Activated naive CD8-positive, alpha-beta T cell treated with anti-CD3 and anti-CD28 coated beads, Interleukin-2, amount 50 U/mL, for 24 hours (primary cell): ENCODE results near the gene KCNN1.
A peak's percentile ranks its signal among the peaks of the same experiment; 100 is the strongest.
"Not testable (repeated sequence)": the region's sequence is repeated elsewhere in the genome, so short reads cannot be mapped to it uniquely, and the experiment has no call there.

Experiments
- ATAC-seq: fragments of 150-1000 bp; cut with Tn5 transposase; one replicate; pipeline ENCODE4 v1.10.0; 2021
- DNase-seq: peaks from one replicate; pipeline ENCODE4 v3.0.0; 2021
- H3K27ac Mint-ChIP-seq: one replicate; pipeline ENCODE4 v1.8.0; 2021; ENCODE audit warnings: mild to moderate bottlenecking, mixed read lengths
- H3K27me3 Mint-ChIP-seq: one replicate; pipeline ENCODE4 v1.8.0; 2021; ENCODE audit warnings: mixed read lengths
- H3K36me3 Mint-ChIP-seq: one replicate; pipeline ENCODE4 v1.8.0; 2021; ENCODE audit warnings: low read depth, mixed read lengths
- H3K4me1 Mint-ChIP-seq: one replicate; pipeline ENCODE4 v1.8.0; 2021; ENCODE audit warnings: mixed read lengths
- H3K4me3 Mint-ChIP-seq: one replicate; pipeline ENCODE4 v1.8.0; 2021; ENCODE audit warnings: mild to moderate bottlenecking, moderate library complexity, mixed read lengths
- H3K9me3 Mint-ChIP-seq: one replicate; pipeline ENCODE4 v1.8.0; 2021; ENCODE audit warnings: mixed read lengths

The KCNN1 gene

DNA sequence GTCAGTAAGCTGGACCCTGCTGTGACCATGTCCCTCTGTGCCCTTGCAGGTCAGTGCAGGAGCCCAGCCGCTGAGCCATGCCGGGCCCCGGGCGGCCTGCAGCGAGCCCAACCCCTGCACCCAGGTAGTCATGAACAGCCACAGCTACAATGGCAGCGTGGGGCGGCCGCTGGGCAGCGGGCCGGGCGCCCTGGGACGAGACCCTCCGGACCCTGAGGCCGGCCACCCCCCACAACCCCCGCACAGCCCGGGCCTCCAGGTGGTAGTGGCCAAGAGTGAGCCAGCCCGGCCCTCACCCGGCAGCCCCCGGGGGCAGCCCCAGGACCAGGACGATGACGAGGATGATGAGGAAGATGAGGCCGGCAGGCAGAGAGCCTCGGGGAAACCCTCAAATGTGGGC lies 6.9 kb downstream of the KCNN1 start:
- H3K27me3 Mint-ChIP-seq = peaks cover 5% of the 10 kb centered on the region
- no peaks in the 10 kb centered on the region for H3K4me1 Mint-ChIP-seq
- DNase-seq = no peak
- H3K27ac Mint-ChIP-seq = no peak overlapping the region
- H3K9me3 Mint-ChIP-seq = no peaks in the 10 kb centered on the region
- H3K4me3 Mint-ChIP-seq = no peak overlapping the region
- ATAC-seq = no peak
- H3K36me3 Mint-ChIP-seq = no peaks in the 10 kb centered on the region

DNA sequence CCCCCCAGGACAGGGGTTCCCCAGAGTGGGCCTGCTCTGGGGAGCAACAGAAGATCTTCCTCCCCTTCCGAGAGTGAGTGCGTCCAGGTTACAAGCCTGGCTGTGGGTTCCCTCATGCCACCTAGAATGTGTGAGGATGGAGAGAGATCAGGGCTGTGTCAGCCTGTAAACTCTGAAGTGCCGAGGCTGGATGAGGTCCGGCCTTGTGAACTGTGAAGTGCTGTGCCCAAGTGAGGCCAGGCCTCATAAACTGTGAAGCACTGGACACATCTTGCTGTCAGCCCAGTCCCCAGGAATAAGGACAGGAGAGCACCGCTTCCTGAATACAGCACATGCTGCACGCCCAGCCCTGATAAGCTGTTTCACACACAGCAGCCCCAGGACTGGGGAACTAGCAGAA lies 7.6 kb downstream of the KCNN1 start:
- no peak overlapping the region for H3K27ac Mint-ChIP-seq
- peaks cover 7% of the 10 kb centered on the region for H3K27me3 Mint-ChIP-seq
- H3K9me3 Mint-ChIP-seq = no peaks in the 10 kb centered on the region
- no peaks in the 10 kb centered on the region for H3K36me3 Mint-ChIP-seq
- no peak for DNase-seq
- H3K4me1 Mint-ChIP-seq = peaks cover 1% of the 10 kb centered on the region
- H3K4me3 Mint-ChIP-seq = no peak overlapping the region
- no peak for ATAC-seq

DNA sequence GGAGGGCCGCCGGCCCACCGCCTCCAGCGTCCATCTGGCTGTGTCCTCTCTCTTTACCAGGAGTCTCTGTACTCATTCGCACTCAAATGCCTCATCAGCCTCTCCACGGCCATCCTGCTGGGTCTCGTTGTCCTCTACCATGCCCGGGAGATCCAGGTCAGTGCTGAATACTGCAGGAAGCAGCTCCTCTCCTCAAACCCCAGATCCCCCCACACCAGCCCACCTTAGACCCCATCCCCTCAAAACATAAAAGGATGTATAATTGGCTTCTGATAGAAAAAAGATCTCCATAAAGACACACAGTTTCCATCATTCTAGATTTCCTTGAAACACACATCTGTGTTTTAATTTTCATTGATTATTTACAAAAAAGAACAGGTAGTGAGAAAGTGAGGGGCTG lies 8.1 kb downstream of the KCNN1 start:
- Mint-ChIP-seq H3K27me3 (peaks cover 9% of the 10 kb centered on the region), H3K4me3 (no peak overlapping the region)

DNA sequence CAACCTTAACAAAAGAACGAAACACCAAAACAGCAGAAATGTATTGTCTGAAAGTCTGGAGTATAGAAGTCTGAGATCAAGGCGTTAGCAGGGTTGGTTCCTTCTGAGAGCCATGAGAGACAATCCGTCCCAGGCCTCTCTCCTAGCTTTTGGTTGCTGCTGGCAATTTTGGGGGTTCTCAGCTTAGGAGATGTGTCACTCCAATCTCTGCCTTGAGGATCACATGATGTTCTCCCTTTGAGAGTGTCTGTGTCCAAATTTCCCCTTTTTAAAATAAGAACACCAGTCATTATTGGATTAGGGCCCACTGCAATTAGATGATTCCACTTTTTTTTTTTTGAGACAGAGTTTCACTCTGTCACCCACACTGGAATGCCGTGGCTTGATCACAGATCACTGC lies 10.1 kb downstream of the KCNN1 start:
- no peak overlapping the region for H3K27ac Mint-ChIP-seq

More for the DNA sequence above, 8.1 kb downstream of the KCNN1 start:
- DNase-seq = no peak
- H3K9me3 Mint-ChIP-seq = no peaks in the 10 kb centered on the region
- H3K36me3 Mint-ChIP-seq = no peaks in the 10 kb centered on the region
- no peak for ATAC-seq
- H3K4me1 Mint-ChIP-seq = peaks cover 3% of the 10 kb centered on the region
- H3K27ac Mint-ChIP-seq = peak overlapping the region; percentile 23

DNA sequence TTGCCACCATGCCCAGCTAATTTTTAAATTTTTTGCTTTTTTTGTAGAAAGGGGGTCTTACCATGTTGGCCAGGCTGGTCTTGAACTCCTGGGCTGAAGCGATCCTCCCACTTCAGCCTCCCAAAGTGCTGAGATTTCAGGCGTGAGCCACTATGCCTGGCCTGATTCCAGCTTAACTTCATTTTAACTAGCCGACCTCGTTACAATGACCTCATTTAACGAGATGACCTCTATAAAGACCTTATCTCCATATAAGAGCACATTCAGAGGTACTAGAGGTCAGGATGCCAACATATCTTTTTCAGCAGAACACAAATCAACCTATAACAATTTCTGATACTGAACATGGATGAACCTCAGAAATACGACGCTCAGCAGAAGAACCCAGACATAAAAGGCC lies 10.6 kb downstream of the KCNN1 start:
- Mint-ChIP-seq H3K4me1 (peaks cover 3% of the 10 kb centered on the region), H3K27ac (no peak overlapping the region), H3K27me3 (peaks cover 17% of the 10 kb centered on the region), H3K9me3 (no peaks in the 10 kb centered on the region), H3K36me3 (no peaks in the 10 kb centered on the region), H3K4me3 (no peak overlapping the region)
- no peak for ATAC-seq
- no peak for DNase-seq

More for the DNA sequence above, 10.1 kb downstream of the KCNN1 start:
- Mint-ChIP-seq H3K4me3 (no peak overlapping the region), H3K36me3 (no peaks in the 10 kb centered on the region), H3K4me1 (peaks cover 3% of the 10 kb centered on the region), H3K27me3 (peaks cover 17% of the 10 kb centered on the region), H3K9me3 (no peaks in the 10 kb centered on the region)
- DNase-seq (no peak), ATAC-seq (no peak)

DNA sequence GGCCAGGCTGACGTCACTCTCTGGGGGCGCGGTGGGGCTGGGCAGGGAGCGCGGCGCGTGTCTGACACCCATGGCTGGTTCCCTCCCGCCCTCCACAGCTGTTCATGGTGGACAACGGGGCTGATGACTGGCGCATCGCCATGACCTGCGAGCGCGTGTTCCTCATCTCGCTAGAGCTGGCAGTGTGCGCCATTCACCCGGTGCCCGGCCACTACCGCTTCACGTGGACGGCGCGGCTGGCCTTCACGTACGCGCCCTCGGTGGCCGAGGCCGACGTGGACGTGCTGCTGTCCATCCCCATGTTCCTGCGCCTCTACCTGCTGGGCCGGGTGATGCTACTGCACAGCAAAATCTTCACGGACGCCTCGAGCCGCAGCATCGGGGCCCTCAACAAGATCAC lies 14.7 kb downstream of the KCNN1 start:
- DNase-seq (no peak), ATAC-seq (no peak)
- Mint-ChIP-seq H3K27me3 (peaks cover 23% of the 10 kb centered on the region), H3K9me3 (no peaks in the 10 kb centered on the region), H3K36me3 (no peaks in the 10 kb centered on the region), H3K4me1 (peaks cover 3% of the 10 kb centered on the region), H3K4me3 (no peak overlapping the region), H3K27ac (no peak overlapping the region)

DNA sequence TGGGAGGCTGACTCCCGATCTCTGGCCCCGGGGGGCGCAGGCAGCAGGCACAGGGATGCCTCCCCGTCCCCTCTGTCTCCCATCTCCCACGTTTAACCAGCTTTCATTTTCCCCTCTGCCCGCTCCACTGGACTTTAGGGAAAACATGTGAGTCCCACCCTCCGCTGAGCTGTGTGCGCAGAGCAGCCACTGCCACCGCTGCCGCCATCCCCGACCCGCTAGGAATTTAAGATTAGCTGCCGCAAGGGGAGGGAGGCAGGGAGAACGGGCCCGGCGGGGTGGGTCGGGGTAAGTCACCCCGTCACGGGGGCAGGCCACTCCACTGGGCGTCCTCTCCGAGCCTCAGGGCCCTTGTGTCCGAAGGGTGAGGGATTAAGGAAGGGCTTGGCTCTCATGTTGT lies 15.5 kb downstream of the KCNN1 start:
- Mint-ChIP-seq H3K4me3 (no peak overlapping the region), H3K27me3 (peaks cover 23% of the 10 kb centered on the region), H3K27ac (no peak overlapping the region), H3K9me3 (no peaks in the 10 kb centered on the region), H3K4me1 (peaks cover 3% of the 10 kb centered on the region), H3K36me3 (no peaks in the 10 kb centered on the region)
- ATAC-seq = no peak
- no peak for DNase-seq

DNA sequence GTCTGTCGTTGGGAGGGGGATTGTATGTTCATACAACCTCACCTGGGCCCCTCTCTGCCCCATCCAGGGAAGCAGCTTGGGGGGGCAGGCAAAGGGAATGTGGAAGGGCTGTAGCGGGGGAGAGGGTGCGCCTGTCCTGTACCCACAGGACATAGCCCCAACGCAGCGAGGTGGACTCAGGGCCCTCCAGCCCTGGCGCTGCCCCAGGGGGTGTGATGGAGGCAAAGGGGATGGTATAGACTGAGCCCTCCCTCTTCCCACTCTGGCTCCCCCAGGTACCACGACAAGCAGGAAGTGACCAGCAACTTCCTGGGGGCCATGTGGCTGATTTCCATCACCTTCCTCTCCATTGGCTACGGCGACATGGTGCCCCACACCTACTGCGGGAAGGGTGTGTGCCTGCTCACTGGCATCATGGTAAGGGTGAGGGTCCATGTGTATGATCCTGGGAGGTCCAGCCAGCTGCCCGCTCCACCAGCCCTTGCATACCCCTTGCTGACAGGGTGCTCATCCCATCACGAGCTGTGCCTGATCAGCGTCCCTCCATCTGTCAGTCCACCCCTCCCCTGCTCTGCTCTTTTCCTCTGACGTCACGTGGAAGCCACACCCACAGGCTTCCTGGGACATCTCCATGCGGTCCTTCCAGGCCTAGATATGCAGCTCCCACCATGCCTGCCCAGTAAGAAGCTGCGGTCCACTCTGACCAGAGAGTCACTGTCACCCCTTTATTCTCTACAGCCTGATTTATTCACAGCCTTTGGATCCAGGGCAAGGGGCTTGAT lies 18.3 kb downstream of the KCNN1 start:
- no peak overlapping the region for H3K4me3 Mint-ChIP-seq
- no peaks in the 10 kb centered on the region for H3K9me3 Mint-ChIP-seq
- H3K27me3 Mint-ChIP-seq = peaks cover 12% of the 10 kb centered on the region
- H3K27ac Mint-ChIP-seq = no peak overlapping the region
- DNase-seq (no peak), ATAC-seq (peak; percentile 33)
- no peaks in the 10 kb centered on the region for H3K36me3 Mint-ChIP-seq
- H3K4me1 Mint-ChIP-seq = no peaks in the 10 kb centered on the region

DNA sequence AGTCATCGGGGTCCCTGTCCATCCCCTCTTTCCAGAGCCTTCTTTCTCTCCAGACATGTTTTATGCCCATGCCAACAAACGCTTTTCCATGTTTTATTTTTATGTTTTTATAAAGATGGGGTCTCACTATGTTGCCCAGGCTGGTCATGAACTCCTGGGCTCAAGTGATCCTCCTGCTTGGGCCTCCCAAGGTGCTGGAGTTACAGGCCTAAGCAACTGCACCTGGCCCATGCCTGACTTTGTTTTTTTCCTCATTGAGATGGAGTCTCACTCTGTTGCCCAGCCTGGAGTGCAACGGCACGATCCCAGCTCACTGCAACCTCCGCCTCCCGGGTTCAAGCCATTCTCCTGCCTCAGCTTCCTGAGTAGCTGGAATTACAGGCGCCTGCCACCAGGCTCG lies 19.7 kb downstream of the KCNN1 start:
- H3K27me3 Mint-ChIP-seq, H3K9me3 Mint-ChIP-seq, H3K36me3 Mint-ChIP-seq, H3K4me3 Mint-ChIP-seq, H3K4me1 Mint-ChIP-seq, H3K27ac Mint-ChIP-seq, ATAC-seq, DNase-seq: not testable (repeated sequence)

DNA sequence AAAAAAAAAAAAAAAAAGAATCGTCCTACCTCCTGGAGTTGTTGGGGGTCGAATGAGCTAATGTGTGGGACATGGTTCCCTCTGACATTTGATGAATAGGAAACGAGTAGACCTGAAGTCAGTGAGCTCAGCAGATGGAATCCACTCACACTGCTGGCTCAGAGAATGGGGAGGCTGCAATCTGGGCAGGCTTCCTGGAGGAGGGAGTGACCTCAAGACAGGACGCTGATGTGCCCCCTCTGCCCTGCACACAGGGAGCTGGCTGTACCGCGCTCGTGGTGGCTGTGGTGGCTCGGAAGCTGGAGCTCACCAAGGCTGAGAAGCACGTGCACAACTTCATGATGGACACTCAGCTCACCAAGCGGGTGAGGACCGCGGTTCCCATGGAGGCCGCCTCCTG lies 21.3 kb downstream of the KCNN1 start:
- Mint-ChIP-seq H3K9me3 (no peaks in the 10 kb centered on the region), H3K4me1 (no peaks in the 10 kb centered on the region), H3K36me3 (no peaks in the 10 kb centered on the region), H3K27me3 (peaks cover 4% of the 10 kb centered on the region), H3K4me3 (no peak overlapping the region), H3K27ac (no peak overlapping the region)
- ATAC-seq (no peak), DNase-seq (no peak)

DNA sequence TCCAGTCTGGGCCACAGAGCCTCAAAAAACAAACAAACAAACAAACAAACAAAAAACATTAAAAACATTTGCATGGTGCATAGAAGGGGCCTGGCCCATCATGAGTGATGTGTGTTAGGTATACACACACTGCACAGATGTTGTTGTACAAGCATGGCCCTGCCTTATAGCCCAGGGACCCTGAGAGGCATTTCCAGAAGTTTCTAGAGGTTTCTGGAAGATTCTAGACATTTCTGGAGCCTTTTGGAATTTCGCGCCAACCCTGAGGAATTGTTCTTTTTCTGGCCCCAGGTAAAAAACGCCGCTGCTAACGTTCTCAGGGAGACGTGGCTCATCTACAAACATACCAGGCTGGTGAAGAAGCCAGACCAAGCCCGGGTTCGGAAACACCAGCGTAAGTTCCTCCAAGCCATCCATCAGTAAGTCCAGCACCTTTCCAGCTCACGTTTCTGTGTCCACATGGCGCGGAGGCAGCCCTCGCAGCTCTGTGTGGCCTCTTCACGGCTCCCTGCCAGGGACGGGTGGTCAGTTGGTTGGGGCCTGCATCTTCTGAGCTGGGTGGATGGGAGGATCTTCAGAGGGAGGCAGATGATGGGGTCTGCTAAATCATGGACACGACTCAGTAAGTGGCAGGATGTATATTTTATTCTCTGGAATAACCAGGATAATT lies 22.7 kb downstream of the KCNN1 start:
- Mint-ChIP-seq H3K36me3 (no peaks in the 10 kb centered on the region), H3K9me3 (no peaks in the 10 kb centered on the region), H3K4me1 (no peaks in the 10 kb centered on the region), H3K4me3 (no peak overlapping the region), H3K27me3 (peaks cover 4% of the 10 kb centered on the region), H3K27ac (no peak overlapping the region)
- ATAC-seq = no peak
- DNase-seq = no peak

DNA sequence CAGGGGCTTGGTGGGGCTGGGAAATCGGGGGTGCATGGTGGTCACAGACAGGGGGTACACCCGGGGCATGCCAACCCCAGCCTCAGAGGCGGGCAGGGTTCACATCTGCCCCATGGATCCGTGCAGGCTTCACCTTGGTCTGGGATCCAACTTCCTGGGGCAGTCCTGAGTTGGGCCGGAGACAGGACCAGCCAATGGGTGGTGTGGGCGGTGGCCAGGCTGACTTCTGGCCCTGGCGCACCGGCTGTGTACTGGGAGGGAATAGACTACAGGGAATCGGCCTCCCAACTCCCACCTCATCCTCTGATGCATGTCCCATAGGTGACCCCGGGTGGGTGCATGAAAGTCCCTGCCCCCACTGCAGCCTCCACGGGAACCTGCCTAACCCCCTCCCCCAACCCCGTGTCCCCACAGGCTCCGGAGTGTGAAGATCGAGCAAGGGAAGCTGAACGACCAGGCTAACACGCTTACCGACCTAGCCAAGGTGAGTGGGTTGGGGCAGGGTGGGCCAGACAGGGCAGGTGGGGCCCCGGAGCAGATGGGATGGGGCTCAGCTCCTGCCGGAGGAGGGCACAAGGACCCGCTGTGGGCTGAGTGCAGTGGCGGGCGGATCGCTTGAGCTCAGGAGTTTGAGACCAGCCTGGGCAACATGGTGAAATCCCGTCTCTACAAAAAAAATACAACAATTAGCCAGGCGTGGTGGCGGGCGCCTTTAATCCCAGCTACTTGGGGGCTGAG lies 26.3 kb downstream of the KCNN1 start:
- no peak overlapping the region for H3K27ac Mint-ChIP-seq
- H3K9me3 Mint-ChIP-seq = no peaks in the 10 kb centered on the region
- H3K4me1 Mint-ChIP-seq = peaks cover 2% of the 10 kb centered on the region
- H3K27me3 Mint-ChIP-seq = peaks cover 1% of the 10 kb centered on the region
- DNase-seq (no peak), ATAC-seq (no peak)
- H3K36me3 Mint-ChIP-seq = no peaks in the 10 kb centered on the region
- no peak overlapping the region for H3K4me3 Mint-ChIP-seq

DNA sequence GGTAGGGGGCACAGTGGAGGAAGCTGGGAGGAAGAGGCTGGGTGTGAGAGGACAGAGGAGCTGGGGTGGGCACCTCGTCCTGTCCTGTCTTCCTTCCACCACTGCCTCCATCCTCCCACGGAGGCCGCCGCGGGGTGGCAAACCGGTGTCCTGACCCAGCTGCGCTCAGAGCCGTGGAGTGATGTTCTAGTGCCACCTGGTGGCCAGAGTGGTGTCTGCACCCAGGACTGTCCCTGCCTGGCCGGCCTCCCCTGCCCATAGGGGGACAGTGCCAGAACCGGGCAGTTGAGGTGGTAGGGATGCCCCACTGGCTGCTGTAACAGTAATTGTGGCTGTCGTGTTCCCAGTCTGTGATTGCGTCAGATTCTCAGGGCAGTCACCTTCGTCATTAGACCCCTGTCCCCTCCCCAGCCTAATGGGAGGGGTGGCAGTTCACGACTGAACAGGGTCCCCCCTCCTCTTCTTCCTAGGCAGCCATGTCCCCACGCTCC lies 30.0 kb downstream of the KCNN1 start:
- DNase-seq (peak; percentile 92), ATAC-seq (peak; percentile 70)
- Mint-ChIP-seq H3K36me3 (no peaks in the 10 kb centered on the region), H3K9me3 (no peaks in the 10 kb centered on the region), H3K4me1 (peaks cover 14% of the 10 kb centered on the region), H3K4me3 (no peak overlapping the region), H3K27ac (no peak overlapping the region), H3K27me3 (peaks cover 1% of the 10 kb centered on the region)

DNA sequence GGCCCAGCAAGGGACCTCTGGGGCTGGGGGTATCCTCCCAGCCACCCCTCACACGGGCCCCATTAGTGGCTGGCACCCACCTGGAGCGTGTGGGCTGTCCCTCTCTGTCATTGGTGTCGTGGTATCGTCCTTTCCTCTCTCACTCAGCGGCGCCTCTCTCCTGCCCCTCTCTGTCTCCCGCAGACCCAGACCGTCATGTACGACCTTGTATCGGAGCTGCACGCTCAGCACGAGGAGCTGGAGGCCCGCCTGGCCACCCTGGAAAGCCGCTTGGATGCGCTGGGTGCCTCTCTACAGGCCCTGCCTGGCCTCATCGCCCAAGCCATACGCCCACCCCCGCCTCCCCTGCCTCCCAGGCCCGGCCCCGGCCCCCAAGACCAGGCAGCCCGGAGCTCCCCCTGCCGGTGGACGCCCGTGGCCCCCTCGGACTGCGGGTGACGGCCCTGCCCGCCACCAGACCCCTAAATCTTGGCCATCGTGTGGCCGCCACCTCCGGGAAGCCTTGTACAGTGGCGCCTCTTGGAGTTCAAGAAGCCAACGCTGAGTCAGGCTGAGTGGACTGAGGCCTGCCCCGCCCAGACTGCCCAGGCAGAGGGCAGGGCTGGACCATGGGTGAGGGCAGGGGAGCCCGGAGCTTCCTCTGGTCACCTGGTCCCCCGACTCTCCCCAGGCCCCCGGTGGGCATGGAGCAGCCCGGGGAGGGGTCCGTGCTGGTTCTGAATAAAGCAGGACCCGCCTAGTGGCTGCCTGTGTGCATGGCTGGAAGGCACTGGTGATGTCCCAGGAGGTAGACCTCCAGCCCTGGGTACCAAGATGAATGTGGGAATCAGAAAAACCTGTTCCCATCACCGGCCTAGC lies 31.3 kb downstream of the KCNN1 start:
- DNase-seq = no peak
- H3K27ac Mint-ChIP-seq = no peak overlapping the region
- no peak for ATAC-seq
- peaks cover 8% of the 10 kb centered on the region for H3K36me3 Mint-ChIP-seq
- peaks cover 21% of the 10 kb centered on the region for H3K4me1 Mint-ChIP-seq
- H3K27me3 Mint-ChIP-seq = peaks cover 1% of the 10 kb centered on the region
- no peak overlapping the region for H3K4me3 Mint-ChIP-seq
- no peaks in the 10 kb centered on the region for H3K9me3 Mint-ChIP-seq
